Heart left ventricle (tissue), 13 donors: ENCODE results near the gene OR2A25.

Experiments
- POLR2A ChIP-seq, 2 donors: fragments of 450-650 bp; IDR thresholded peaks; one replicate each; pipeline ENCODE4 v1.6.1; 2017; ENCODE audit warnings: antibody characterized with exemption in 2 of 2, mild to moderate bottlenecking in 2 of 2, moderate library complexity in 2 of 2
- TF ChIP-seq, protein P1 (sequence below), 12 donors: fragments of 200-600 bp; sonication (generic) in 4 of 12; IDR thresholded peaks; one replicate each; pipeline versions ENCODE4 v1.5.0 to v1.8.0; 2018 to 2022; ENCODE audit warnings: antibody characterized with exemption in 12 of 12, mild to moderate bottlenecking in 5 of 12
- donor health status: ischemic (EF 13 %, LVEDD 7.1; RV severe dilation, severe dysfunction).
- donor health status: DM: no; HTN: yes; CAD: no.
- donor health status: DM: no; HTN: no; CAD: no.
- donor health status: ischemic (EF 25% LVEDD 6.9; RV normal size, moderate dysfunction).
- donor health status: ischemic (EF 25% LVEDD 5.7; RV mildly dilated, moderate dysfunction).
- donor health status: ischemic (EF 35%, LVEDD 5.7; RV mildly dilated, moderate dysfunction).
- donor health status: nonischemic (EF 11% LVEDD 7.7; RV severe dilation, severe dysfunction).
- donor health status: DM: yes; HTN: yes; CAD: no.
- donor health status: PGD.
- donor health status: ischemic (EF 29% LVEDD 5.4; RV normal size, mild dysfunction).
- donor health status: nonischemic (EF 23%, LVEDD 6.1; RV moderate dilation, normal function).

DNA sequence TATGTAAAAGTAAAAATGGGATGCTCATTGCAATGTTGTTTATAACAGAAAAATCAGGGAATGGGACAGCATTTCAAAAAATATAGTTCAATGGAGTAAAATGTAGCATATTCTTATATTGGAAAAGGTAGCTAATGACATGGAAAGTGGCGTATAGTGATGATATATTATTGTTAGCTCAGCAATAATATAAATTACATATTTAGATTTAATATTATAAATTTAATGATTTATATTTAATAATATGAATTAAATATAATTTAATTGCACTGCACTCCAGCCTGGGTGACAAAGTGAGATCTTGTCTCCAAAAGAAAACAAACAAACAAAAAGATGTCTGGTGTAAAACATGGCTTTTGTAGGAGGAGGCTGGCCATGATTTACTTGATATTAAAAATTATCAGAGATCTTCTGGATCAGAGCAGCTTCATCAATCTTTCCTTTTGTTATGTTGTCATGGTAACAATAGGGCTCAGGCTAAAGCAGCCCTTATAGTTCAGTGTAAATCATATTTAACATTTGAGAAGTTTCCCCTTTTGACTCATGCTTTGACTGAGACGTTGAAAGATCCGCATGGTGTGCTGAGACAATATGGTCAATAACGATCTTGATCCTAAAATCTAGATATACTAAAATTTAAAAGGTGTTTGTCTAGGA lies 46.3 kb upstream of the OR2A25 start:
- TF ChIP-seq, protein P1, sequence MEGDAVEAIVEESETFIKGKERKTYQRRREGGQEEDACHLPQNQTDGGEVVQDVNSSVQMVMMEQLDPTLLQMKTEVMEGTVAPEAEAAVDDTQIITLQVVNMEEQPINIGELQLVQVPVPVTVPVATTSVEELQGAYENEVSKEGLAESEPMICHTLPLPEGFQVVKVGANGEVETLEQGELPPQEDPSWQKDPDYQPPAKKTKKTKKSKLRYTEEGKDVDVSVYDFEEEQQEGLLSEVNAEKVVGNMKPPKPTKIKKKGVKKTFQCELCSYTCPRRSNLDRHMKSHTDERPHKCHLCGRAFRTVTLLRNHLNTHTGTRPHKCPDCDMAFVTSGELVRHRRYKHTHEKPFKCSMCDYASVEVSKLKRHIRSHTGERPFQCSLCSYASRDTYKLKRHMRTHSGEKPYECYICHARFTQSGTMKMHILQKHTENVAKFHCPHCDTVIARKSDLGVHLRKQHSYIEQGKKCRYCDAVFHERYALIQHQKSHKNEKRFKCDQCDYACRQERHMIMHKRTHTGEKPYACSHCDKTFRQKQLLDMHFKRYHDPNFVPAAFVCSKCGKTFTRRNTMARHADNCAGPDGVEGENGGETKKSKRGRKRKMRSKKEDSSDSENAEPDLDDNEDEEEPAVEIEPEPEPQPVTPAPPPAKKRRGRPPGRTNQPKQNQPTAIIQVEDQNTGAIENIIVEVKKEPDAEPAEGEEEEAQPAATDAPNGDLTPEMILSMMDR (IDR thresholded peaks at IDR 0.05) = no peak
- TF ChIP-seq POLR2A (IDR thresholded peaks at IDR 0.05) = no peak
